GM23248 (cell line): ENCODE results near the gene SPRR2D.
"Not testable (repeated sequence)": the region's sequence is repeated elsewhere in the genome, so short reads cannot be mapped to it uniquely, and the experiment has no call there.

Source experiments
- EZH2 ChIP-seq: fragments of 200-600 bp; sonication (generic); IDR thresholded peaks from 2 replicates; pipeline ENCODE4 v1.6.1; 2018; ENCODE audit warnings: antibody characterized with exemption, mild to moderate bottlenecking; ENCODE audit not compliant: insufficient read depth, poor library complexity, severe bottlenecking
- EZH2phosphoT487 ChIP-seq: fragments of 200-600 bp; sonication (generic); IDR thresholded peaks from 2 replicates; pipeline ENCODE4 v1.6.1; 2018; ENCODE audit warnings: antibody characterized with exemption, moderate library complexity, mild to moderate bottlenecking, low read depth; ENCODE audit not compliant: insufficient read depth

GRCh38 chr1:153011235-153011758 is 29.6 kb downstream of the SPRR2D start:
- TF ChIP-seq EZH2, EZH2phosphoT487: not testable (repeated sequence)
